GM12878 (cell line): ENCODE measurements around the gene ADAR. TPM values are rescaled to one million over a fixed set of nuclear protein-coding genes. Genes with fewer than 3 reads are reported as not detected.

Source experiments
- ATF7 ChIP-seq: fragments of 450-650 bp; IDR thresholded peaks from 2 replicates; pipeline ENCODE4 v1.6.1; 2016; ENCODE audit warnings: low read depth, mild to moderate bottlenecking
- CBX5 ChIP-seq: sonication (generic); IDR thresholded peaks from 2 replicates; pipeline ENCODE4 v1.6.1; 2016; ENCODE audit warnings: low read depth, moderate library complexity, mild to moderate bottlenecking, inconsistent platforms
- CREB1 ChIP-seq: IDR thresholded peaks from 2 replicates; pipeline ENCODE4 v1.6.1; 2012; ENCODE audit warnings: low read depth, mild to moderate bottlenecking, inconsistent platforms
- FOXM1 ChIP-seq: IDR thresholded peaks from 2 replicates; pipeline ENCODE4 v1.6.1; 2012; ENCODE audit warnings: low read depth, mild to moderate bottlenecking, inconsistent platforms, low read length, moderate library complexity
- LARP7 ChIP-seq: fragments of 450-650 bp; IDR thresholded peaks from 2 replicates; pipeline ENCODE4 v1.6.1; 2017; ENCODE audit warnings: mild to moderate bottlenecking
- MEF2B ChIP-seq: fragments of 450-650 bp; IDR thresholded peaks from 2 replicates; pipeline ENCODE4 v1.6.1; 2018; ENCODE audit warnings: mild to moderate bottlenecking, moderate library complexity; ENCODE audit not compliant: partially characterized antibody, poor library complexity, severe bottlenecking
- MYB ChIP-seq: fragments of 150-350 bp; IDR thresholded peaks from 2 replicates; pipeline ENCODE4 v1.6.1; 2014; ENCODE audit warnings: mild to moderate bottlenecking, low read depth, low read length, borderline replicate concordance
- MYC ChIP-seq: IDR thresholded peaks from 2 replicates; pipeline ENCODE4 v1.6.1; 2011; ENCODE audit warnings: mild to moderate bottlenecking, low read length, moderate library complexity, inconsistent platforms; ENCODE audit not compliant: insufficient read depth, insufficient replicate concordance, insufficient read length, severe bottlenecking
- NR2F1 ChIP-seq: fragments of 450-650 bp; conservative IDR thresholded peaks from 2 replicates; pipeline ENCODE4 v1.6.1; 2017; ENCODE audit warnings: mild to moderate bottlenecking
- POLR2AphosphoS5 ChIP-seq: IDR thresholded peaks from 2 replicates; pipeline ENCODE4 v1.6.1; 2011; ENCODE audit warnings: mild to moderate bottlenecking, low read length, inconsistent platforms
- SPI1 ChIP-seq: IDR thresholded peaks from 2 replicates; pipeline ENCODE4 v1.6.1; 2011; ENCODE audit warnings: low read depth, mild to moderate bottlenecking, low read length, moderate library complexity, borderline replicate concordance; ENCODE audit not compliant: insufficient read depth
- TARDBP ChIP-seq: IDR thresholded peaks from 2 replicates; pipeline ENCODE4 v1.6.1; 2016; ENCODE audit warnings: borderline replicate concordance
- polyA plus RNA-seq, 11 experiments: library from polyadenylated mRNA; depleted of rRNA in 4 of 11; unstranded in 6 of 11; stranded (reverse) in 5 of 11; fragments of >200 nt; fragmentation: Nextera tagmentation in 4 of 11; fragmentation: Illumina TruSeq in 1 of 11; extraction: Ambion mirVana in 4 of 11; extraction: Trizol in 1 of 11; gene quantifications; 1 replicate in 1 of 11; 2 replicates in 10 of 11; pipeline versions ENCODE4 v1.2.1 to v1.2.3, GENCODE V29; 2011 to 2016; ENCODE audit warnings: inconsistent platforms in 2 of 11, missing spikeins in 2 of 11, low read depth in 1 of 11
- total RNA-seq, 4 experiments: library from RNA; depleted of rRNA in 3 of 4; stranded (reverse); fragments of >200 nt in 3 of 4; fragmentation: Illumina TruSeq in 1 of 4; extraction: Trizol in 1 of 4; gene quantifications; 2 replicates each; pipeline versions ENCODE4 v1.2.1 to v1.2.3, GENCODE V29; 2013 to 2021
- TF ChIP-seq, protein P1 (sequence below): fragments of 450-650 bp; IDR thresholded peaks from 2 replicates; pipeline ENCODE4 v1.6.1; 2017; ENCODE audit warnings: mild to moderate bottlenecking, moderate library complexity
- TF ChIP-seq, protein P2 (sequence below): IDR thresholded peaks from 2 replicates; pipeline ENCODE4 v1.6.1; 2012; ENCODE audit warnings: low read depth, low read length, improper control_type of control experiment
- TF ChIP-seq, protein P3 (sequence below): fragments of 450-650 bp; IDR thresholded peaks from 2 replicates; pipeline ENCODE4 v1.6.1; 2016; ENCODE audit warnings: mild to moderate bottlenecking, moderate library complexity, borderline replicate concordance
- TF ChIP-seq, protein P4 (sequence below): IDR thresholded peaks from 2 replicates; pipeline ENCODE4 v1.6.1; 2011; ENCODE audit warnings: mild to moderate bottlenecking, low read depth, low read length, moderate library complexity; ENCODE audit not compliant: insufficient replicate concordance

ADAR gene
- total and polyA plus RNA-seq, 10 of the 15 experiments (the other 5 are each of a cell fraction or from before 2014, with no cell fraction given): 55.5 to 413 (median 176) TPM

DNA sequence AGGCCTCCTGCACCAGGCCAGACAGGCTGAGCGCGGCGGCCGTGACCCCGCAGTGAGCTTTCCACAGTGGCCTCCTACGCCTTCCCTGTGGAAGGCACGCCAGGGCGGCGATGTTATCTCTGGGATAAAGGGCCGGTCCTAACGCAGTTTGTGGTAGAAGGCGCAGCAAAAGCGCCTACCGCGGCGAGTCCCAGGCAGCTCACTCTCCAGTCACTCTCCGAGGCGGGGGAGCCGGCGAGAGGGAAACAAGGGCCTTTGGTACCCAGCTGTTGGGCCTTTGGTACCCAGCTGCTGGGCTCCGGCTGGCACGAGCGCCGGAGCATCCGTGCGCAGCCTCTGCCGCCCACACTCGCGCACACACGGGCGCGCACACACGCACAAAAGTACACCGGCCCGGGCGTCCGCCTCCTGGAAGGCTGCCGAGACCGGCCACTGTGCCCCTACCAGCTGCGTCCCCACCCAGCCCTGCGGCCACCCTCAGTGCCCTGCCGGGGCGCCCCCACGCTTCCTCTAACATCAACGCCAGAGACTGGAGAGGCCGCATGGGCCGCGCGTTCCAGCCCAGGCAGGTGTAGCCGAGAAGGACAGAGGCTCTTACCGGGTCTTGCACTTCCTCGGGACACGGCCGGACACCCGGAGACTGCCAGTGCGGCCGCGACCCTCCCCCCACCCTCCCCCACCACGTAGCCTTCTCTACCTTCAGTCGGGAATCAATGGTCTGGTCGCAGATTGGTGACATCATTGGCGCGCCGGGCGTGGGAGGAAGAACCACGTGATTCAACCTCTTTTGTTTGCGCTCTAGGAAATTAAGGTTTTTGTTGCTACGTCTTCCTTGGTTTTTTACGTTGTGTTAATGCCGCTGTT is 19.5 kb upstream of the ADAR start (continued):
- TF ChIP-seq NR2F1 (peak; percentile 10; the same call in 1 of the 2 replicates), LARP7 (peak; percentile 35; the same call in 1 of the 2 replicates), ATF7 (peak; percentile 96), MYB (no peak; the same call in 1 of the 2 replicates), POLR2AphosphoS5 (peak; percentile 86), FOXM1 (0 out of 2 replicates have a peak, but pooled peaks have one; percentile 10), MEF2B (no peak), MYC (no peak), SPI1 (no peak), CBX5 (0 out of 2 replicates have a peak, but pooled peaks have one; percentile 31), CREB1 (peak; percentile 98), TARDBP (0 out of 2 replicates have a peak, but pooled peaks have one; percentile 66)
- TF ChIP-seq, protein P1, sequence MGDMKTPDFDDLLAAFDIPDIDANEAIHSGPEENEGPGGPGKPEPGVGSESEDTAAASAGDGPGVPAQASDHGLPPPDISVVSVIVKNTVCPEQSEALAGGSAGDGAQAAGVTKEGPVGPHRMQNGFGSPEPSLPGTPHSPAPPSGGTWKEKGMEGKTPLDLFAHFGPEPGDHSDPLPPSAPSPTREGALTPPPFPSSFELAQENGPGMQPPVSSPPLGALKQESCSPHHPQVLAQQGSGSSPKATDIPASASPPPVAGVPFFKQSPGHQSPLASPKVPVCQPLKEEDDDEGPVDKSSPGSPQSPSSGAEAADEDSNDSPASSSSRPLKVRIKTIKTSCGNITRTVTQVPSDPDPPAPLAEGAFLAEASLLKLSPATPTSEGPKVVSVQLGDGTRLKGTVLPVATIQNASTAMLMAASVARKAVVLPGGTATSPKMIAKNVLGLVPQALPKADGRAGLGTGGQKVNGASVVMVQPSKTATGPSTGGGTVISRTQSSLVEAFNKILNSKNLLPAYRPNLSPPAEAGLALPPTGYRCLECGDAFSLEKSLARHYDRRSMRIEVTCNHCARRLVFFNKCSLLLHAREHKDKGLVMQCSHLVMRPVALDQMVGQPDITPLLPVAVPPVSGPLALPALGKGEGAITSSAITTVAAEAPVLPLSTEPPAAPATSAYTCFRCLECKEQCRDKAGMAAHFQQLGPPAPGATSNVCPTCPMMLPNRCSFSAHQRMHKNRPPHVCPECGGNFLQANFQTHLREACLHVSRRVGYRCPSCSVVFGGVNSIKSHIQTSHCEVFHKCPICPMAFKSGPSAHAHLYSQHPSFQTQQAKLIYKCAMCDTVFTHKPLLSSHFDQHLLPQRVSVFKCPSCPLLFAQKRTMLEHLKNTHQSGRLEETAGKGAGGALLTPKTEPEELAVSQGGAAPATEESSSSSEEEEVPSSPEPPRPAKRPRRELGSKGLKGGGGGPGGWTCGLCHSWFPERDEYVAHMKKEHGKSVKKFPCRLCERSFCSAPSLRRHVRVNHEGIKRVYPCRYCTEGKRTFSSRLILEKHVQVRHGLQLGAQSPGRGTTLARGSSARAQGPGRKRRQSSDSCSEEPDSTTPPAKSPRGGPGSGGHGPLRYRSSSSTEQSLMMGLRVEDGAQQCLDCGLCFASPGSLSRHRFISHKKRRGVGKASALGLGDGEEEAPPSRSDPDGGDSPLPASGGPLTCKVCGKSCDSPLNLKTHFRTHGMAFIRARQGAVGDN: 0 out of 2 replicates have a peak, but pooled peaks have one; percentile 83
- TF ChIP-seq, protein P2, sequence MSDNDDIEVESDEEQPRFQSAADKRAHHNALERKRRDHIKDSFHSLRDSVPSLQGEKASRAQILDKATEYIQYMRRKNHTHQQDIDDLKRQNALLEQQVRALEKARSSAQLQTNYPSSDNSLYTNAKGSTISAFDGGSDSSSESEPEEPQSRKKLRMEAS: no peak; the same call in 1 of the 2 replicates
- TF ChIP-seq, protein P3, sequence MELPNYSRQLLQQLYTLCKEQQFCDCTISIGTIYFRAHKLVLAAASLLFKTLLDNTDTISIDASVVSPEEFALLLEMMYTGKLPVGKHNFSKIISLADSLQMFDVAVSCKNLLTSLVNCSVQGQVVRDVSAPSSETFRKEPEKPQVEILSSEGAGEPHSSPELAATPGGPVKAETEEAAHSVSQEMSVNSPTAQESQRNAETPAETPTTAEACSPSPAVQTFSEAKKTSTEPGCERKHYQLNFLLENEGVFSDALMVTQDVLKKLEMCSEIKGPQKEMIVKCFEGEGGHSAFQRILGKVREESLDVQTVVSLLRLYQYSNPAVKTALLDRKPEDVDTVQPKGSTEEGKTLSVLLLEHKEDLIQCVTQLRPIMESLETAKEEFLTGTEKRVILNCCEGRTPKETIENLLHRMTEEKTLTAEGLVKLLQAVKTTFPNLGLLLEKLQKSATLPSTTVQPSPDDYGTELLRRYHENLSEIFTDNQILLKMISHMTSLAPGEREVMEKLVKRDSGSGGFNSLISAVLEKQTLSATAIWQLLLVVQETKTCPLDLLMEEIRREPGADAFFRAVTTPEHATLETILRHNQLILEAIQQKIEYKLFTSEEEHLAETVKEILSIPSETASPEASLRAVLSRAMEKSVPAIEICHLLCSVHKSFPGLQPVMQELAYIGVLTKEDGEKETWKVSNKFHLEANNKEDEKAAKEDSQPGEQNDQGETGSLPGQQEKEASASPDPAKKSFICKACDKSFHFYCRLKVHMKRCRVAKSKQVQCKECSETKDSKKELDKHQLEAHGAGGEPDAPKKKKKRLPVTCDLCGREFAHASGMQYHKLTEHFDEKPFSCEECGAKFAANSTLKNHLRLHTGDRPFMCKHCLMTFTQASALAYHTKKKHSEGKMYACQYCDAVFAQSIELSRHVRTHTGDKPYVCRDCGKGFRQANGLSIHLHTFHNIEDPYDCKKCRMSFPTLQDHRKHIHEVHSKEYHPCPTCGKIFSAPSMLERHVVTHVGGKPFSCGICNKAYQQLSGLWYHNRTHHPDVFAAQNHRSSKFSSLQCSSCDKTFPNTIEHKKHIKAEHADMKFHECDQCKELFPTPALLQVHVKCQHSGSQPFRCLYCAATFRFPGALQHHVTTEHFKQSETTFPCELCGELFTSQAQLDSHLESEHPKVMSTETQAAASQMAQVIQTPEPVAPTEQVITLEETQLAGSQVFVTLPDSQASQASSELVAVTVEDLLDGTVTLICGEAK: no peak; the same call in 1 of the 2 replicates
- TF ChIP-seq, protein P4, sequence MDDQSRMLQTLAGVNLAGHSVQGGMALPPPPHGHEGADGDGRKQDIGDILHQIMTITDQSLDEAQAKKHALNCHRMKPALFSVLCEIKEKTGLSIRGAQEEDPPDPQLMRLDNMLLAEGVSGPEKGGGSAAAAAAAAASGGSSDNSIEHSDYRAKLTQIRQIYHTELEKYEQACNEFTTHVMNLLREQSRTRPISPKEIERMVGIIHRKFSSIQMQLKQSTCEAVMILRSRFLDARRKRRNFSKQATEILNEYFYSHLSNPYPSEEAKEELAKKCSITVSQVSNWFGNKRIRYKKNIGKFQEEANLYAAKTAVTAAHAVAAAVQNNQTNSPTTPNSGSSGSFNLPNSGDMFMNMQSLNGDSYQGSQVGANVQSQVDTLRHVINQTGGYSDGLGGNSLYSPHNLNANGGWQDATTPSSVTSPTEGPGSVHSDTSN: no peak
